Measurements from ENCODE around the gene CUX1.
"Not testable (repeated sequence)": the region's sequence is repeated elsewhere in the genome, so short reads cannot be mapped to it uniquely, and the experiment has no call there.

Gene CUX1

DNA sequence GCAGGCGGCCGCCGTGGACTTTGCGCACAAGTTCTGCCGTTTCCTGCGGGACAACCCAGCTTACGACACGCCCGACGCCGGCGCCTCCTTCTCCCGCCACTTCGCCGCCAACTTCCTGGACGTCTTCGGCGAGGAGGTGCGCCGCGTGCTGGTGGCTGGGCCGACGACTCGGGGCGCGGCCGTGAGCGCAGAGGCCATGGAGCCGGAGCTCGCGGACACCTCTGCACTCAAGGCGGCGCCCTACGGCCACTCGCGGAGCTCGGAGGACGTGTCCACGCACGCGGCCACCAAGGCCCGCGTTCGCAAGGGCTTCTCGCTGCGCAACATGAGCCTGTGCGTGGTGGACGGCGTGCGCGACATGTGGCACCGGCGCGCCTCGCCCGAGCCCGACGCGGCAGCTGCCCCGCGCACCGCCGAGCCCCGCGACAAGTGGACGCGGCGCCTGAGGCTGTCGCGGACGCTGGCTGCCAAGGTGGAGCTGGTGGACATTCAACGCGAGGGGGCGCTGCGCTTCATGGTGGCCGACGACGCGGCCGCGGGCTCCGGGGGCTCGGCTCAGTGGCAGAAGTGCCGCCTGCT is 483.3 kb downstream of the CUX1 start:
- Histone ChIP-seq H3K27ac (no peak overlapping the region), H4K20me1 (ENCODE audit: insufficient read depth) (no peaks in the 10 kb centered on the region), H3K4me2 (no peak overlapping the region), H3K4me3 (IDR thresholded peaks at IDR 0.05; ENCODE audit: insufficient read depth, low read depth, low read length) (no peak overlapping the region), H3K9ac (no peak overlapping the region), H3K36me3 (ENCODE audit: insufficient read depth) (no peaks in the 10 kb centered on the region), H3K79me2 (ENCODE audit: insufficient read depth, low read depth) (peaks cover 78% of the 10 kb centered on the region), H3K4me1 (ENCODE audit: low read depth, poor library complexity, severe bottlenecking) (peaks cover 65% of the 10 kb centered on the region), H3K27me3 (ENCODE audit: insufficient read depth, low read depth) (no peaks in the 10 kb centered on the region), H2AFZ (ENCODE audit: low read depth) (no peak overlapping the region)
- TF ChIP-seq, protein P1, sequence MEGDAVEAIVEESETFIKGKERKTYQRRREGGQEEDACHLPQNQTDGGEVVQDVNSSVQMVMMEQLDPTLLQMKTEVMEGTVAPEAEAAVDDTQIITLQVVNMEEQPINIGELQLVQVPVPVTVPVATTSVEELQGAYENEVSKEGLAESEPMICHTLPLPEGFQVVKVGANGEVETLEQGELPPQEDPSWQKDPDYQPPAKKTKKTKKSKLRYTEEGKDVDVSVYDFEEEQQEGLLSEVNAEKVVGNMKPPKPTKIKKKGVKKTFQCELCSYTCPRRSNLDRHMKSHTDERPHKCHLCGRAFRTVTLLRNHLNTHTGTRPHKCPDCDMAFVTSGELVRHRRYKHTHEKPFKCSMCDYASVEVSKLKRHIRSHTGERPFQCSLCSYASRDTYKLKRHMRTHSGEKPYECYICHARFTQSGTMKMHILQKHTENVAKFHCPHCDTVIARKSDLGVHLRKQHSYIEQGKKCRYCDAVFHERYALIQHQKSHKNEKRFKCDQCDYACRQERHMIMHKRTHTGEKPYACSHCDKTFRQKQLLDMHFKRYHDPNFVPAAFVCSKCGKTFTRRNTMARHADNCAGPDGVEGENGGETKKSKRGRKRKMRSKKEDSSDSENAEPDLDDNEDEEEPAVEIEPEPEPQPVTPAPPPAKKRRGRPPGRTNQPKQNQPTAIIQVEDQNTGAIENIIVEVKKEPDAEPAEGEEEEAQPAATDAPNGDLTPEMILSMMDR (conservative IDR thresholded peaks at IDR 0.05; ENCODE audit: low read depth, low read length) = no peak

DNA sequence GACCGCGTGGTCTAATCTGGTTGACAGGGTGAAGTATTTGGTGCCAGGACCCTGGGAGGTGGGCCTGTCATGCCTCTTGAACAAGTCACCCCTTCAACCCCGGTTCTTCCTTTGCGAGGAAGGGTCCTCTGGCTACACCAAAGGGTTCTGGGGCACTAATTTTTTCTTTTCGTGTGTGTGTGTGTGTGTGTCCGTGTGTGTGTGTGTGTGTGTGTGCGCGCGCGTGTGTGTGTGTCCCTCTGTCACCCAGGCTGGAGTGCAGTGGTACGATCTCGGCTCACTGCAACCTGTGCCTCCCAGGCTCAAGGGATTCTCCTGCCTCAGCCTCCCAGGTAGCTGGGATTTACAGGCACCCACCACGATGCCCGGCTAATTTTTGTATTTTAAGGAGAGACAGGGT is 483.9 kb downstream of the CUX1 start:
- not testable (repeated sequence) for H3K27me3 ChIP-seq (ENCODE audit: insufficient read depth, low read depth); H3K4me2 ChIP-seq; H2AFZ ChIP-seq (ENCODE audit: low read depth); H3K27ac ChIP-seq; H3K4me3 ChIP-seq (IDR thresholded peaks at IDR 0.05; ENCODE audit: insufficient read depth, low read depth, low read length); H4K20me1 ChIP-seq (ENCODE audit: insufficient read depth); H3K9ac ChIP-seq; H3K36me3 ChIP-seq (ENCODE audit: insufficient read depth)
- peaks cover 65% of the 10 kb centered on the region for H3K4me1 ChIP-seq (ENCODE audit: low read depth, poor library complexity, severe bottlenecking)
- peaks cover 72% of the 10 kb centered on the region for H3K79me2 ChIP-seq (ENCODE audit: insufficient read depth, low read depth)

DNA sequence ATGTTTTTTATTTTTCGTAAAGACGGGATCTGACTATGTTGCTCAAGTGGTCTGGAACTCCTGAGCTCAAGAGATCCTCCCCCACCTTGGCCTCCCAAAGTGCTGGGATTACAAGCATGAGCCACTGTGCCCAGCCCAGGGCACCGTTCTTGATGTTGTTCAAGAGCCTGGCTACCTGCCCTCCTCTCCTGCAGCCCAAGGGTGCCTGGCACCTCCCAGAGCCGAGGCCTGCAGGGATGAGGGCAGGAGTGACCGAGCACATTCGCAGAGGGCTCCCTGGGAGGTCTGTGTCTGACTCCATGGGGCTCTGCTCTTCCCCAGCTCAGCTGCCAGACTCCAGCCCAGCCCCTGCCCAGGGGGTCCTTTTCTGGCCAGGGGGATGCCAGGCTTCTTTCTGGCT is 484.6 kb downstream of the CUX1 start:
- TF ChIP-seq, protein P1 (conservative IDR thresholded peaks at IDR 0.05; ENCODE audit: low read depth, low read length) = no peak
- Histone ChIP-seq H3K36me3 (ENCODE audit: insufficient read depth) (no peaks in the 10 kb centered on the region), H3K9ac (no peak overlapping the region), H3K4me2 (no peak overlapping the region; the same call in 1 of the 2 replicates), H3K27ac (peak overlapping the region; percentile 91; the same call in 1 of the 2 replicates), H3K27me3 (ENCODE audit: insufficient read depth, low read depth) (no peaks in the 10 kb centered on the region), H4K20me1 (ENCODE audit: insufficient read depth) (no peaks in the 10 kb centered on the region), H3K4me1 (ENCODE audit: low read depth, poor library complexity, severe bottlenecking) (peaks cover 68% of the 10 kb centered on the region), H3K4me3 (IDR thresholded peaks at IDR 0.05; ENCODE audit: insufficient read depth, low read depth, low read length) (no peak overlapping the region), H2AFZ (ENCODE audit: low read depth) (no peak overlapping the region), H3K79me2 (ENCODE audit: insufficient read depth, low read depth) (peaks cover 67% of the 10 kb centered on the region)

DNA sequence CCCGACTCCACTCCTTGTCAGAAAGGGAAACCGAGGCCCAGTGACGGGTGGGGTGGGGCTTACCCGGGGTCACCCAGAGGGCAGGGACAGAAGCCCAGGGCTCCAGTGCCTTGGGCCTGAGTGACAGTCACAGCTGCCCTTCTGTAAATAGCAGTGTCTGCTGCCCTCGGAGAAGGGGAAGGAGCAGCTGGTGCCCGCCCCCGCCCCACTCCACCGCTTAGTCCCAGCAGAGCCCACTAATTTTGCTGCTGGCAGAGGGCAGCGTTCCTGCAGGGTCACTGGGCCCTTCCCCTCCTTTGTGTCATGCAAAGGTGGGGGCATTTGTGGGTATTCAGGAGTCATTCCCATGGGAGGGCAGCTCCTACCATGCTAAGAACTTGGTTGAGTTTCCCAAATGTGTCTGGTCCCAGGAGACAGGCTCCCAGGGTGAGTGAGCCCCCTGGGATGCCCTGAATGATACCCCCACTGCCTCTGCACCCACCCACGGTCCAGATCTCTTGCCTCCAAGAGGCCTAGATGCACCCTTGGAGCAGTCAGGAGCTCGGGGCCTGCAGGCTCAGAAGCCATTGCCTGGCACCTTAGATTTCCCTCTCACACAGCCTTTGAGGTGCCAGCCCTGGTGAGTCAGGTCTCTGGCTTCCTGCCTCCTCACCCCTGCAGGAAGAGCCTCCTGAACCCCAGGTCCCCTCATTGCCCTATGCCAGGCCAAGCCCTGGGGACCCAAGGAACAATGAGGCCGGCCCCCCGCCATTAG is 486.4 kb downstream of the CUX1 start:
- H3K9ac ChIP-seq = no peak overlapping the region
- no peak overlapping the region for H3K4me3 ChIP-seq (IDR thresholded peaks at IDR 0.05; ENCODE audit: insufficient read depth, low read depth, low read length)
- H3K36me3 ChIP-seq (ENCODE audit: insufficient read depth) = no peaks in the 10 kb centered on the region
- peaks cover 75% of the 10 kb centered on the region for H3K4me1 ChIP-seq (ENCODE audit: low read depth, poor library complexity, severe bottlenecking)
- TF ChIP-seq, protein P1 (conservative IDR thresholded peaks at IDR 0.05; ENCODE audit: low read depth, low read length) = no peak
- peaks cover 65% of the 10 kb centered on the region for H3K79me2 ChIP-seq (ENCODE audit: insufficient read depth, low read depth)
- no peaks in the 10 kb centered on the region for H4K20me1 ChIP-seq (ENCODE audit: insufficient read depth)
- H3K27ac ChIP-seq = peak overlapping the region; percentile 91
- no peak overlapping the region for H2AFZ ChIP-seq (ENCODE audit: low read depth)
- H3K27me3 ChIP-seq (ENCODE audit: insufficient read depth, low read depth) = no peaks in the 10 kb centered on the region
- H3K4me2 ChIP-seq = peak overlapping the region; percentile 36; the same call in 1 of the 2 replicates

DNA sequence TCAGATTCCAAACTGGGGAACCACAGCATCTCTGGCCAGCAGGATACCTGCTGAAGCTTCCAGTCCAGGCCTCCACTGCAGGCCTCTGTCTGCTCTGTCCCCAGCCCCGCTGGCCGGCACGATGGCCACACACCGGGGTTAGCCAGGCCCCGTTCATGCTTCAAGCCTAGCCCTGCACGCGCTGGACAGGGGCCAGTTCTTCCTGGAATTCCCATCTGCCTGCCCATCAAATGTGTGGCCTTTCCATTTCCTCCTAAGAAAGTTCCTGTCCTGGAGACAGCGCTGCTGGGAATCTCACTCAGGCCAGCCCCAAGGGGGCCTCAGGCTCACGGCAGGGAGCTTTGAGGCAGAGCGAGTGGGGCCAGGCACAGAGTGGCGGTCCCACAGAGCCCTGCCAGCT is 487.2 kb downstream of the CUX1 start:
- H3K27ac ChIP-seq = peak overlapping the region; percentile 91
- no peak overlapping the region for H3K9ac ChIP-seq
- H3K4me3 ChIP-seq (IDR thresholded peaks at IDR 0.05; ENCODE audit: insufficient read depth, low read depth, low read length) = no peak overlapping the region
- TF ChIP-seq, protein P1 (conservative IDR thresholded peaks at IDR 0.05; ENCODE audit: low read depth, low read length) = no peak
- no peaks in the 10 kb centered on the region for H3K27me3 ChIP-seq (ENCODE audit: insufficient read depth, low read depth)
- peaks cover 65% of the 10 kb centered on the region for H3K79me2 ChIP-seq (ENCODE audit: insufficient read depth, low read depth)
- no peak overlapping the region for H2AFZ ChIP-seq (ENCODE audit: low read depth)
- no peaks in the 10 kb centered on the region for H3K36me3 ChIP-seq (ENCODE audit: insufficient read depth)
- peak overlapping the region; percentile 36; the same call in 1 of the 2 replicates for H3K4me2 ChIP-seq
- H3K4me1 ChIP-seq (ENCODE audit: low read depth, poor library complexity, severe bottlenecking) = peaks cover 78% of the 10 kb centered on the region
- H4K20me1 ChIP-seq (ENCODE audit: insufficient read depth) = no peaks in the 10 kb centered on the region

All from KMS-11 (cell line).